HL-60 (cell line): Measurements from ENCODE around the gene FBXO27.
"Not testable (repeated sequence)": the region's sequence is repeated elsewhere in the genome, so short reads cannot be mapped to it uniquely, and the experiment has no call there.

Source experiments
- DNase-seq, 2 experiments: peaks; one replicate each; pipeline ENCODE4 v3.0.0-alpha.2; 2010 to 2020; ENCODE audit warnings: low read depth in 1 of 2, low spot score in 1 of 2
- H3K27ac ChIP-seq: fragments of 250-450 bp; sonication (Bioruptor Pico); replicated peaks from 2 replicates; pipeline ENCODE4 v1.5.1; 2020; ENCODE audit warnings: mild to moderate bottlenecking, moderate library complexity
- H3K27me3 ChIP-seq: fragments of 250-450 bp; sonication (Bioruptor Pico); 2 replicates; pipeline ENCODE4 v1.5.1; 2021; ENCODE audit warnings: mild to moderate bottlenecking, moderate library complexity; ENCODE audit not compliant: insufficient read depth, poor library complexity, severe bottlenecking
- H3K4me3 ChIP-seq: replicated peaks from 2 replicates; pipeline ENCODE4 v1.5.1; 2011; ENCODE audit warnings: mild to moderate bottlenecking, control low read depth, low read length; ENCODE audit not compliant: insufficient read depth
- CTCF ChIP-seq: IDR thresholded peaks from one replicate; pipeline ENCODE4 v1.5.1; 2011; ENCODE audit warnings: low read length, control low read depth, inconsistent platforms; ENCODE audit not compliant: insufficient read depth
- GABPA ChIP-seq: IDR thresholded peaks from 2 replicates; pipeline ENCODE4 v1.6.1; 2012; ENCODE audit warnings: low read depth
- POLR2AphosphoS5 ChIP-seq: IDR thresholded peaks from 2 replicates; pipeline ENCODE4 v1.6.1; 2012; ENCODE audit warnings: low read depth
- REST ChIP-seq: IDR thresholded peaks from 2 replicates; pipeline ENCODE4 v1.6.1; 2012; ENCODE audit warnings: low read depth; ENCODE audit not compliant: insufficient replicate concordance
- SPI1 ChIP-seq: IDR thresholded peaks from 2 replicates; pipeline ENCODE4 v1.6.1; 2012; ENCODE audit warnings: low read depth, mild to moderate bottlenecking, borderline replicate concordance

FBXO27 gene

GRCh38 chr19:39077323-39077722, 45.0 kb upstream of the FBXO27 start:
- no peak for TF ChIP-seq SPI1
- DNase-seq, result no peak
- Histone ChIP-seq H3K27me3 (peaks cover 2% of the 10 kb centered on the region), H3K4me3 (no peak overlapping the region), H3K27ac (no peak overlapping the region)

- TF ChIP-seq SPI1, result no peak
- no peak for TF ChIP-seq CTCF
- TF ChIP-seq REST, result no peak
- no peak for TF ChIP-seq GABPA
- TF ChIP-seq POLR2AphosphoS5, result no peak
- H3K27ac ChIP-seq, result no peak overlapping the region
- no peaks in the 10 kb centered on the region for H3K27me3 ChIP-seq
- no peak for DNase-seq
- H3K4me3 ChIP-seq, result no peak overlapping the region
These were observed 42.6 kb upstream of the FBXO27 start for GRCh38 chr19:39074942-39075341.

GRCh38 chr19:39074205-39074692, 41.9 kb upstream of the FBXO27 start:
- no peak overlapping the region for H3K4me3 ChIP-seq
- TF ChIP-seq GABPA, result no peak
- no peak for TF ChIP-seq POLR2AphosphoS5
- no peak for TF ChIP-seq SPI1
- no peak for TF ChIP-seq REST
- TF ChIP-seq CTCF, result no peak
- no peak overlapping the region for H3K27ac ChIP-seq
- no peaks in the 10 kb centered on the region for H3K27me3 ChIP-seq
- DNase-seq, result no peak

DNA sequence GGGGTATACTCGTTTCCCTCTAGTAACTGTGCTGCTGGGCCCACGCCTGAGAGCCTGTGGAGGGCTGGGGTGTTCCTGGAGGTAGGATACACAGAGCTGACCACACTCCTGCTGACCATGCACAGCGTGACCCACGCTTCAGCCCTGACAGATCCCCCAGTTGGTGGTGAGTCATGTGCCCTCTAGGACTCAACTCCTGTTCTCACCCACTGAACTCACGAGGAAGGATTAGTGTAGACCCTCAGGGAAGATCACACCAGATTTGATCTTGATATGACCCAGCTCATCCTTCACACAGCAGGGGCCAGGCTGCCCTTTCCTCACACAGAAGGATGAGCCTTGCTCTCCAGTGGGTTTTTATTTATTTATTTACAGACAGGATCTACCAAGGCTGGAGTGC, 38.5 kb upstream of the FBXO27 start:
- DNase-seq, result no peak
- Histone ChIP-seq H3K27me3 (no peaks in the 10 kb centered on the region), H3K4me3 (no peak overlapping the region), H3K27ac (no peak overlapping the region)
- TF ChIP-seq REST, result no peak
- TF ChIP-seq GABPA, result no peak
- TF ChIP-seq POLR2AphosphoS5, result no peak
- no peak for TF ChIP-seq SPI1
- TF ChIP-seq CTCF, result no peak

- H3K27ac ChIP-seq, DNase-seq: not testable (repeated sequence)
These were observed 35.9 kb upstream of the FBXO27 start for GRCh38 chr19:39068259-39068658.

More at GRCh38 chr19:39068259-39068658, 35.9 kb upstream of the FBXO27 start:
- H3K27me3 ChIP-seq, H3K4me3 ChIP-seq: not testable (repeated sequence)
